ENCODE results near the gene ITGA1. TPM values are rescaled to one million over a fixed set of nuclear protein-coding genes. Genes with fewer than 3 reads are reported as not detected.

ITGA1 gene
- total RNA-seq, 2 donors from 2014 or later: 0.33 to 3.5 TPM

DNA sequence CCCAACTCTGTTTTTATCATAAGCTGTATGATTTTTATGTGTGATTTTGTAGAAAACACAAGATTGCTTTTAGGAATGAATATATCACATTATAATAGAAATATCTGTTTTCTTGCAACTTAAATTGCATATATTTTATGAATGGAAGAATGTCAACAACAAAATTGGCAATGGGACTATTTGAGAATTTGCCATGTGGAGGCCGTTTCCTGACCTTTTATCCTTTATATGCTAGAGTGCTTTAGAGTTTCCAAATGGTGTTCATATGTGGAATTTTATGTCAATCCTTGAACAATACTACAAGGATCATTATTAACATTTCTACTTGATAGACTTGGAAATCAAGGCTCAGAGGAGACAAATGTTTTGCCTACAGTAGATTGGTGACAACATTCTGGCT lies 34.2 kb downstream of the ITGA1 start:
- H3K36me3 ChIP-seq (ENCODE audit: control insufficient read depth, insufficient read depth, low read length): no peaks in the 10 kb centered on the region
- no peaks in the 10 kb centered on the region for H3K36me3 Mint-ChIP-seq (ENCODE audit: low read depth)
- no peak overlapping the region for H3K27ac Mint-ChIP-seq

DNA sequence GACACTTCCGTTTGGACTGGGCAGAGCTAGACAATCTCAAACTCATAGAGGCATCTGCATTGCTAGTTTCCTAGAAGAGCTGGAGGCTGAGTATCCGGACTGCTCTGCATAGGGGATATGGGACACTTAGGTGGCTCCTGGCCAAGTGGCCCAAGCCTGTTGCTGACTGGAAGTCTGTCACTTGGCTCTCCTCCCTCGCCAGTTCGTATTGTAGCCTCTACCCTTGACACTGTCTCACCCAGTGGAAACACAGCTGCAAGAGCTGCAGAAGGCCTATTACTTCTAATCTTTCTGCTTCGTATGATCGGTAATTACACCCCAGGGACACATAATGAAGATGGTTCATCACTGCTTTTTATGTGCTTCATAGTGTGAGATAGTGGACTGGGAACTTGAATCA lies 34.7 kb downstream of the ITGA1 start:
- Histone ChIP-seq H3K4me1 (ENCODE audit: control insufficient read depth, insufficient read depth, low read length) (no peaks in the 10 kb centered on the region), H3K36me3 (ENCODE audit: control insufficient read depth, insufficient read depth, low read length) (no peaks in the 10 kb centered on the region), H3K4me3 (ENCODE audit: low read length) (no peak overlapping the region), H3K27ac (ENCODE audit: low read depth, low read length) (no peak overlapping the region), H3K9me3 (ENCODE audit: control insufficient read depth, low read length) (peaks cover under 1% of the 10 kb centered on the region), H3K27me3 (ENCODE audit: control insufficient read depth, insufficient read depth, low read length, poor library complexity, severe bottlenecking) (no peaks in the 10 kb centered on the region), H3K9ac (ENCODE audit: extremely low read depth, low read length, poor library complexity, severe bottlenecking) (no peak overlapping the region)
- WGBS, 2 experiments (ENCODE audit: insufficient coverage in 1 of 2, insufficient read length in 1 of 2): 91 to 95% methylated on average over 4 to 6 of the region's 6 CpGs
- Mint-ChIP-seq H3K36me3 (ENCODE audit: low read depth) (no peaks in the 10 kb centered on the region), H3K4me1 (peaks cover 1% of the 10 kb centered on the region), H3K27ac (no peak overlapping the region), H3K4me3 (no peak overlapping the region), H3K27me3 (ENCODE audit: insufficient read depth) (no peaks in the 10 kb centered on the region), H3K9me3 (no peaks in the 10 kb centered on the region)
- DNase-seq: no peak
- TF ChIP-seq, protein P1, sequence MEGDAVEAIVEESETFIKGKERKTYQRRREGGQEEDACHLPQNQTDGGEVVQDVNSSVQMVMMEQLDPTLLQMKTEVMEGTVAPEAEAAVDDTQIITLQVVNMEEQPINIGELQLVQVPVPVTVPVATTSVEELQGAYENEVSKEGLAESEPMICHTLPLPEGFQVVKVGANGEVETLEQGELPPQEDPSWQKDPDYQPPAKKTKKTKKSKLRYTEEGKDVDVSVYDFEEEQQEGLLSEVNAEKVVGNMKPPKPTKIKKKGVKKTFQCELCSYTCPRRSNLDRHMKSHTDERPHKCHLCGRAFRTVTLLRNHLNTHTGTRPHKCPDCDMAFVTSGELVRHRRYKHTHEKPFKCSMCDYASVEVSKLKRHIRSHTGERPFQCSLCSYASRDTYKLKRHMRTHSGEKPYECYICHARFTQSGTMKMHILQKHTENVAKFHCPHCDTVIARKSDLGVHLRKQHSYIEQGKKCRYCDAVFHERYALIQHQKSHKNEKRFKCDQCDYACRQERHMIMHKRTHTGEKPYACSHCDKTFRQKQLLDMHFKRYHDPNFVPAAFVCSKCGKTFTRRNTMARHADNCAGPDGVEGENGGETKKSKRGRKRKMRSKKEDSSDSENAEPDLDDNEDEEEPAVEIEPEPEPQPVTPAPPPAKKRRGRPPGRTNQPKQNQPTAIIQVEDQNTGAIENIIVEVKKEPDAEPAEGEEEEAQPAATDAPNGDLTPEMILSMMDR (conservative IDR thresholded peaks at IDR 0.05): no peak

More for the DNA sequence above, 34.2 kb downstream of the ITGA1 start:
- TF ChIP-seq, protein P1 (conservative IDR thresholded peaks at IDR 0.05): no peak
- no peaks in the 10 kb centered on the region for H3K9me3 ChIP-seq (ENCODE audit: control insufficient read depth, low read length)
- H3K27ac ChIP-seq (ENCODE audit: low read depth, low read length): no peak overlapping the region
- Mint-ChIP-seq H3K27me3 (ENCODE audit: insufficient read depth) (no peaks in the 10 kb centered on the region), H3K9me3 (no peaks in the 10 kb centered on the region), H3K4me1 (peaks cover 1% of the 10 kb centered on the region), H3K4me3 (no peak overlapping the region)
- no peak for DNase-seq
- H3K9ac ChIP-seq (ENCODE audit: extremely low read depth, low read length, poor library complexity, severe bottlenecking): no peak overlapping the region
- no peaks in the 10 kb centered on the region for H3K4me1 ChIP-seq (ENCODE audit: control insufficient read depth, insufficient read depth, low read length)
- no peak overlapping the region for H3K4me3 ChIP-seq (ENCODE audit: low read length)
- H3K27me3 ChIP-seq (ENCODE audit: control insufficient read depth, insufficient read depth, low read length, poor library complexity, severe bottlenecking): no peaks in the 10 kb centered on the region
- WGBS, 2 experiments (ENCODE audit: insufficient coverage in 1 of 2, insufficient read length in 1 of 2): 90% methylated on average over 1 of the region's 1 CpG; no CpG with 5 or more reads in 1 of the 2 experiments

DNA sequence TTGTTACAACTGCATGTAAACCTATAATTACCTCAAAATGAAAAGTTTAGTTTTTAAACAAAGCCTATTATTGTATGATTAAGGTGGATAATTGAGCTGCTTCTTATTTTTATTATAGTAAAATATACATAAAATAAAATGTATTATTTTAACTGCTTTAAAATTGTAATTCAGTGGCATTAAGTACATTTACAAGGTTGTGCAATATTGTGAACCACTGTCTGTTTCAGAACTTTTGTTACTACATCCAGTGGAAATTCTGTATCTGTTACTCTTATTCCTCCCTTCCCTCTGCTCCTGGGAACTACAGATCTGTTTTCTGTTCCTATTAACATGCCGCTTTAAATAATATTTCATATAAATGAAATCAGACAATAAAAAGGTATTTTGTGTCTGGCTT lies 37.1 kb downstream of the ITGA1 start:
- Histone ChIP-seq H3K9ac (ENCODE audit: extremely low read depth, low read length, poor library complexity, severe bottlenecking) (no peak overlapping the region), H3K4me3 (ENCODE audit: low read length) (no peak overlapping the region), H3K36me3 (ENCODE audit: control insufficient read depth, insufficient read depth, low read length) (no peaks in the 10 kb centered on the region), H3K27me3 (ENCODE audit: control insufficient read depth, insufficient read depth, low read length, poor library complexity, severe bottlenecking) (no peaks in the 10 kb centered on the region), H3K9me3 (ENCODE audit: control insufficient read depth, low read length) (peaks cover 8% of the 10 kb centered on the region), H3K4me1 (ENCODE audit: control insufficient read depth, insufficient read depth, low read length) (no peaks in the 10 kb centered on the region), H3K27ac (ENCODE audit: low read depth, low read length) (no peak overlapping the region)
- no peaks in the 10 kb centered on the region for H3K36me3 Mint-ChIP-seq (ENCODE audit: low read depth)
- no peak overlapping the region for H3K27ac Mint-ChIP-seq
- TF ChIP-seq, protein P1 (conservative IDR thresholded peaks at IDR 0.05): no peak
- DNase-seq: no peak
- H3K4me1 Mint-ChIP-seq: no peaks in the 10 kb centered on the region
- no peaks in the 10 kb centered on the region for H3K27me3 Mint-ChIP-seq (ENCODE audit: insufficient read depth)
- H3K4me3 Mint-ChIP-seq: no peak overlapping the region
- no peaks in the 10 kb centered on the region for H3K9me3 Mint-ChIP-seq
- WGBS, 2 experiments (ENCODE audit: insufficient coverage in 1 of 2, insufficient read length in 1 of 2): no CpG with 5 or more reads among the region's 1 CpG
